Measurements from ENCODE around the gene ACTRT2.

DNA sequence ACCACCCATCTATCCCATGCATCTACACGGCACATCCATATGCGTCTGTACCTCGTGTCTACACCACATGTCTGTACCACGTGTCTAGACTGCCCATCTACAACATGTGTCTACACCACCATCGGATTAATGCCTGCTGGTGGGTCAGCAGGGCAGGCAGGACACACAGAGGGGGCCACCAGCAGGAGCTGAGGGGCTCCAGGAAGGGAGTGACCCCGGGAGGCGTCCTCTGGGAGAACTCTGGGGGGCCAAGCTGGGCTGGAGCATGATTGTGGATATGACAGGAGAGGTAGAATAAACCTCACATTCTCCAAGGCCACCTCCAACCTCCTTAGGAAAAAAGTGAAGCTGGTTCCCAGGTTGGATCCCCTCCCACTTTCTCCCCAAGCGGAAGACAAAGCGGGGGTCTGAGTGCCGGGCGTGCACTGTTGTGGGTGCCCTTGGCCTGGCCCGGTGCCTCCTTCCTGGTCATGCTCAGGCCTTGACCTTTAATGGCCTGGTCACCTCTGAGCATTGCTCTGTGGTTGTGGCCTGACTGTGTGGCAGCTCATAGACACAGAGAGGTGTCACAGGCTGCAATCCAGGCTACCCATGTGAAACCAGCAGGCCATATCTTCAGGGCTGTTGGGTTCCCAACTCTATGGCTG, 881 bp upstream of the ACTRT2 start:
- TF ChIP-seq CTCF (conservative IDR thresholded peaks at IDR 0.05 in 1 of 2, IDR thresholded peaks at IDR 0.05 in 1 of 2; ENCODE audit: extremely low read depth in 1 of 2, insufficient read depth in 1 of 2, low read depth in 1 of 2, low read length in 2 of 2) (no peak), EZH2 (IDR thresholded peaks at IDR 0.05; ENCODE audit: borderline replicate concordance, low read length) (no peak)
